GM21717 (cell line): Measurements from ENCODE around the gene BCL2A1.
"Not testable (repeated sequence)": the region's sequence is repeated elsewhere in the genome, so short reads cannot be mapped to it uniquely, and the experiment has no call there.

ENCODE experiments used
- ATAC-seq: cut with Tn5 transposase; IDR thresholded peaks from one replicate; pipeline ENCODE4 v1.9.1; 2021; ENCODE audit warnings: mild to moderate bottlenecking, moderate library complexity; ENCODE audit not compliant: unreplicated experiment

The BCL2A1 gene

GRCh38 chr15:79926116-79926515 is 44.9 kb downstream of the BCL2A1 start:
- not testable (repeated sequence) for ATAC-seq

GRCh38 chr15:79924379-79924778 is 46.6 kb downstream of the BCL2A1 start:
- no peak for ATAC-seq

GRCh38 chr15:79923515-79924169 is 47.4 kb downstream of the BCL2A1 start:
- peak; percentile 97 for ATAC-seq

- ATAC-seq, result peak; percentile 45
These were observed 47.9 kb downstream of the BCL2A1 start for GRCh38 chr15:79923079-79923514.

- no peak for ATAC-seq
These were observed 48.4 kb downstream of the BCL2A1 start for GRCh38 chr15:79922512-79923078.

GRCh38 chr15:79919749-79920511 is 51.1 kb downstream of the BCL2A1 start:
- no peak for ATAC-seq

GRCh38 chr15:79919090-79919748 is 51.8 kb downstream of the BCL2A1 start:
- ATAC-seq, result no peak

- no peak for ATAC-seq
These were observed 52.7 kb downstream of the BCL2A1 start for GRCh38 chr15:79918278-79918677.

GRCh38 chr15:79916502-79917132 is 54.4 kb downstream of the BCL2A1 start:
- ATAC-seq, result no peak

- not testable (repeated sequence) for ATAC-seq
These were observed 55.1 kb downstream of the BCL2A1 start for GRCh38 chr15:79915776-79916501.

- ATAC-seq, result no peak
These were observed 56.3 kb downstream of the BCL2A1 start for GRCh38 chr15:79914728-79915127.
